ENCODE measurements around the gene SH3BGR. TPM values are rescaled to one million over a fixed set of nuclear protein-coding genes. Genes with fewer than 3 reads are reported as not detected.

Gene SH3BGR
- total RNA-seq, 6 experiments from 2014 or later = 1.4 to 3.7 (median 2.3) TPM

DNA sequence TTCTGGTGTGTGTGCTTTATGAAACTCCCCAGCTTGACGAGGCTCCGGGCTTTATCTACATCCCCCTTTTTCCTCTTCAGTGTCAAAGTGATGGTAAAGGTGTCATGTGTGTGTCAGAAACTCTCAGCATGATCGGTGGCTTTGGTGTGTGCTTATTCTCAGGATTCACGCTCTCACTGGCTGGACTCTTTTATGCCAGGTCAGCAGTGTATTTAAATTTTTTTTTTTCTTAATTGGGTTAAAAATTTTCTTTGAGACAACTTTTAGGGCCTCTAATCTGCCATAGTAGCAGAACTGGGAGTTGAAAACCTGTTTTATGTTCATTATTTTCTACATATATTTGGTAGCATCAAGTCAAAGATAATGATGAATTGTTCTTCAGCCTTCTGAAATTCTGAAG lies 21.0 kb downstream of the SH3BGR start:
- Mint-ChIP-seq H3K4me3 (no peak overlapping the region), H3K4me1 (ENCODE audit: low read depth) (no peaks in the 10 kb centered on the region), H3K9me3 (no peaks in the 10 kb centered on the region), H3K36me3 (ENCODE audit: low read depth) (no peaks in the 10 kb centered on the region), H3K27ac (no peak overlapping the region), H3K27me3 (ENCODE audit: insufficient read depth) (peaks cover 4% of the 10 kb centered on the region)
- TF ChIP-seq, protein P1, sequence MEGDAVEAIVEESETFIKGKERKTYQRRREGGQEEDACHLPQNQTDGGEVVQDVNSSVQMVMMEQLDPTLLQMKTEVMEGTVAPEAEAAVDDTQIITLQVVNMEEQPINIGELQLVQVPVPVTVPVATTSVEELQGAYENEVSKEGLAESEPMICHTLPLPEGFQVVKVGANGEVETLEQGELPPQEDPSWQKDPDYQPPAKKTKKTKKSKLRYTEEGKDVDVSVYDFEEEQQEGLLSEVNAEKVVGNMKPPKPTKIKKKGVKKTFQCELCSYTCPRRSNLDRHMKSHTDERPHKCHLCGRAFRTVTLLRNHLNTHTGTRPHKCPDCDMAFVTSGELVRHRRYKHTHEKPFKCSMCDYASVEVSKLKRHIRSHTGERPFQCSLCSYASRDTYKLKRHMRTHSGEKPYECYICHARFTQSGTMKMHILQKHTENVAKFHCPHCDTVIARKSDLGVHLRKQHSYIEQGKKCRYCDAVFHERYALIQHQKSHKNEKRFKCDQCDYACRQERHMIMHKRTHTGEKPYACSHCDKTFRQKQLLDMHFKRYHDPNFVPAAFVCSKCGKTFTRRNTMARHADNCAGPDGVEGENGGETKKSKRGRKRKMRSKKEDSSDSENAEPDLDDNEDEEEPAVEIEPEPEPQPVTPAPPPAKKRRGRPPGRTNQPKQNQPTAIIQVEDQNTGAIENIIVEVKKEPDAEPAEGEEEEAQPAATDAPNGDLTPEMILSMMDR (IDR thresholded peaks at IDR 0.05) = no peak
- DNase-seq = no peak

DNA sequence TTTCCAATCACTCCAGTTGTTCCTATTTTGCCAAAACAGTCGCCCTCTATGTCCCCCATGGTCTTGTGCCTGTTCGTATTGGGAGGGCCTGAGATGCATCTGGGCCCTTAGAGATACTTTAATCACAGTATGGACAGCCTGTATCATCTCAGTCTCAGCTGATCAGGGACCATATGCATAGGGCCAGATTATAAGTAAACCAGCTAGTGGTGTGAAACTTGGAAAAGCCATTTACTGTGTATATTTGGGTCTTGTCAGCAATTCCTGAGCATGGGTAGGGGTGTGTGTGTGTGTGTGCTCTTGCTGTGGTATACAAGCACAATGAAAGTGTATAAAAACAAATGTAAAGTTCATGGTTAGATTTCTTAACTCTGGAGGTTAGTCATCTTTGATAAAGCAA lies 22.8 kb downstream of the SH3BGR start:
- Mint-ChIP-seq H3K27ac (no peak overlapping the region), H3K36me3 (ENCODE audit: low read depth) (no peaks in the 10 kb centered on the region), H3K27me3 (ENCODE audit: insufficient read depth) (peaks cover 4% of the 10 kb centered on the region; the same call in 1 of the 2 replicates), H3K4me1 (ENCODE audit: low read depth) (no peaks in the 10 kb centered on the region), H3K4me3 (no peak overlapping the region), H3K9me3 (no peaks in the 10 kb centered on the region)
- TF ChIP-seq, protein P1 (IDR thresholded peaks at IDR 0.05) = no peak
- no peak for DNase-seq

DNA sequence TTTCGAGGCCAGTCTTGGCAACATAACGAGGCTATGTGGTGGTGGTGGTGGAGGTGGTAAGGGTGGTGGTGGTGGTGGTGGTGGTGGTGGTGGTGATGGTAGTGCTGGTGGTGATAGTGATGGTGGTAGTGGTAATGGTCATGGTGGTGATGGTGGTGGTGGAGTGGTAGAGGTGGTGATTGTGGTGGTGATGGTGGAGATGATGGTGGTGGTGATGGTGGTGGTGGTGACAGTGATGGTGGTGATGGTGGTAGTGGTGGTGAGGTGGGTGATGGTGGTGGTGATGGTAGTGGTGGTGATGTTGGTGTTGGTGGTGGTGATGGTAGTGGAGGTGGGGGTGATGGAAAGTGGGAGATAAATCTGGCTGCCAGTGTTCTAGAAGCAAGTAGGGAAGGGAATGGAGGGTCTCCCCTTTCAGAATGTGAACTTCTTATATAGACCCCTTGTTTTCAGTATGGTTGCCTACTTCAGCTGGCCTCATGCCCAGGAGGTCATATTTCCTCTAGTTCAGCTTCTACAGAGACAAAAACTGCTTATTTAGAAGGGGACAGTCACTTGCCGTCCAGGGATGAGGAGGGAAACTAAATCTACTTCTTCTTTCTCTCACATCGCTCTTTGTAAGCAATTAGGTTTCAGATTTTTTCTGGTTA lies 27.5 kb downstream of the SH3BGR start:
- H3K4me3 Mint-ChIP-seq = no peak overlapping the region
- H3K9me3 Mint-ChIP-seq = no peaks in the 10 kb centered on the region
- TF ChIP-seq, protein P1 (IDR thresholded peaks at IDR 0.05) = no peak
- H3K4me1 Mint-ChIP-seq (ENCODE audit: low read depth) = peaks cover 8% of the 10 kb centered on the region
- no peaks in the 10 kb centered on the region for H3K36me3 Mint-ChIP-seq (ENCODE audit: low read depth)
- H3K27ac Mint-ChIP-seq = no peak overlapping the region
- peaks cover 8% of the 10 kb centered on the region for H3K27me3 Mint-ChIP-seq (ENCODE audit: insufficient read depth)
- DNase-seq = no peak

DNA sequence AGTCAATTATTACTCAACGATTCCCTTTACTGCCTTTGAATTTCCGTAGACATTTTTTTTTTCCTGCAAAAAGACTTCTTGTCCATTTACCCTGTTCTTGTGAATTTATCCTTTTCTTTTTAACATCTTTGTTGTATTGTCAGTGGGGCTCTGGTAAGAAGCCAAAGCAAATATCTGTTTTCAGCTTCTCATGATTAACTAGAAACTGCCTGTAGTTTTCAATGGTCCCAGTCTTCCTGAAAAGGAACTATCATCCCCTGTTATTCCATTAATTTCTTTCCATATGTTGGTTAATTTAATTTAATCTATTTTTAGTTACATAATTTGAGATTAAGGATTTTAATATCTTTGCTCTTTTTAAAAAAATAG lies 28.0 kb downstream of the SH3BGR start:
- DNase-seq = no peak

DNA sequence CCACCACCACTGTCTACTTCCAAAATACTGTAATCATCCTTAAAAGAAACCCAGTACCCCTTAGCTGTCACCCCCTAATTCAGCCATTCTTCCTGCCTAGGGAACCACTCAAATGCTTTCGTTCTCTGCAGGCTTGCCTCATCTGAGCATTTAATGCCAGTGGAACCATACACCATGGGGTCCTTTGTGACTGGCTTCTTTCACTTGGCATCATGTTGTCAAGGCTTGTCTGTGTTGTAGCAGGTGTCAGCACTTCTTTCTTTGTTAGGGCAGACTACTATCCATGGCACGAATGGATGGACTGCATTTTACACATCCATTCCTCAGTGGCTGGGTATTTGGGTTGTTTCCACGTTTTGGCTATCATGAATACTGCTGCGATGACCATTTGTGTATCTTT lies 28.5 kb downstream of the SH3BGR start:
- H3K27me3 Mint-ChIP-seq (ENCODE audit: insufficient read depth) = peaks cover 8% of the 10 kb centered on the region
- no peaks in the 10 kb centered on the region for H3K36me3 Mint-ChIP-seq (ENCODE audit: low read depth)
- H3K9me3 Mint-ChIP-seq = no peaks in the 10 kb centered on the region
- H3K4me1 Mint-ChIP-seq (ENCODE audit: low read depth) = peaks cover 14% of the 10 kb centered on the region
- no peak for DNase-seq
- H3K27ac Mint-ChIP-seq = no peak overlapping the region
- TF ChIP-seq, protein P1 (IDR thresholded peaks at IDR 0.05) = no peak
- no peak overlapping the region for H3K4me3 Mint-ChIP-seq

More for the DNA sequence above, 28.0 kb downstream of the SH3BGR start:
- H3K9me3 Mint-ChIP-seq = no peaks in the 10 kb centered on the region
- H3K27ac Mint-ChIP-seq = no peak overlapping the region
- TF ChIP-seq, protein P1 (IDR thresholded peaks at IDR 0.05) = no peak
- no peaks in the 10 kb centered on the region for H3K36me3 Mint-ChIP-seq (ENCODE audit: low read depth)
- no peak overlapping the region for H3K4me3 Mint-ChIP-seq
- H3K27me3 Mint-ChIP-seq (ENCODE audit: insufficient read depth) = peaks cover 8% of the 10 kb centered on the region
- peaks cover 13% of the 10 kb centered on the region for H3K4me1 Mint-ChIP-seq (ENCODE audit: low read depth)

Measured in HFFc6 (cell line).